Activated T-helper 2 cell treated with anti-CD3 and anti-CD28 coated beads, Interferon-gamma antibody, Interleukin-2, Interleukin-4, amounts not matched to agents 10 μg/mL and 5 μg/mL and 100 μg/mL, durations not matched to agents 14 hours and 24 hours and 36 hours (primary cell): ENCODE data around the gene CFAP20DC. TPM values are rescaled to one million over a fixed set of nuclear protein-coding genes. Genes with fewer than 3 reads are reported as not detected.
"Not testable (repeated sequence)": the region's sequence is repeated elsewhere in the genome, so short reads cannot be mapped to it uniquely, and the experiment has no call there.

Source experiments
- DNase-seq: peaks from one replicate; pipeline ENCODE4 v3.0.0; 2021; ENCODE audit warnings: low spot score
- H3K27ac Mint-ChIP-seq: one replicate; pipeline ENCODE4 v1.8.0; 2021; ENCODE audit warnings: mixed read lengths
- H3K27me3 Mint-ChIP-seq: one replicate; pipeline ENCODE4 v1.8.0; 2021; ENCODE audit warnings: low read depth, mixed read lengths
- H3K36me3 Mint-ChIP-seq: one replicate; pipeline ENCODE4 v1.8.0; 2021; ENCODE audit warnings: low read depth, mixed read lengths
- H3K4me1 Mint-ChIP-seq: one replicate; pipeline ENCODE4 v1.8.0; 2021; ENCODE audit warnings: low read depth, mixed read lengths
- H3K4me3 Mint-ChIP-seq: one replicate; pipeline ENCODE4 v1.8.0; 2021; ENCODE audit warnings: low read depth, mild to moderate bottlenecking, moderate library complexity, mixed read lengths
- H3K9me3 Mint-ChIP-seq: one replicate; pipeline ENCODE4 v1.8.0; 2021; ENCODE audit warnings: mixed read lengths
- intact Hi-C: fragments of 100-400 bp; cut with micrococcal nuclease; formaldehyde crosslinking; loops from one replicate; pipeline ENCODE4 v1.15.1; 2023
- total RNA-seq: library from RNA; stranded (reverse); gene quantifications from 2 replicates; pipeline ENCODE4 v1.2.3, GENCODE V29; 2022

Gene CFAP20DC
- total RNA-seq, 1 donor from 2014 or later: 1.5 TPM

GRCh38 chr3:58874248-58874741, 175.5 kb downstream of the CFAP20DC start:
- peaks cover 13% of the 10 kb centered on the region for H3K27me3 Mint-ChIP-seq
- peak overlapping the region; percentile 88 for H3K27ac Mint-ChIP-seq
- intact Hi-C loops: loop anchor here (1.0 to 10.0 kb wide), 3 partner anchors 25 to 189 kb away; partner anchors contain the start of gene CFAP20DC
- H3K4me3 Mint-ChIP-seq: no peak overlapping the region
- no peaks in the 10 kb centered on the region for H3K9me3 Mint-ChIP-seq
- H3K4me1 Mint-ChIP-seq: peaks cover 16% of the 10 kb centered on the region
- no peaks in the 10 kb centered on the region for H3K36me3 Mint-ChIP-seq
- no peak for DNase-seq

- H3K4me1 Mint-ChIP-seq: peaks cover 1% of the 10 kb centered on the region
- no peak for DNase-seq
- intact Hi-C loops: no loop called here
- H3K9me3 Mint-ChIP-seq: no peaks in the 10 kb centered on the region
- H3K27ac Mint-ChIP-seq: no peak overlapping the region
- no peak overlapping the region for H3K4me3 Mint-ChIP-seq
- peaks cover 15% of the 10 kb centered on the region for H3K27me3 Mint-ChIP-seq
- H3K36me3 Mint-ChIP-seq: no peaks in the 10 kb centered on the region
Observed at GRCh38 chr3:58868097-58868779, 181.6 kb downstream of the CFAP20DC start.

GRCh38 chr3:58867621-58868020, 182.2 kb downstream of the CFAP20DC start:
- peaks cover 17% of the 10 kb centered on the region for H3K27me3 Mint-ChIP-seq
- H3K4me3 Mint-ChIP-seq: no peak overlapping the region
- H3K9me3 Mint-ChIP-seq: no peaks in the 10 kb centered on the region
- no peaks in the 10 kb centered on the region for H3K36me3 Mint-ChIP-seq
- intact Hi-C loops: no loop called here
- no peak overlapping the region for H3K27ac Mint-ChIP-seq
- peaks cover 4% of the 10 kb centered on the region for H3K4me1 Mint-ChIP-seq
- DNase-seq: no peak

GRCh38 chr3:58866079-58866478, 183.7 kb downstream of the CFAP20DC start:
- H3K4me3 Mint-ChIP-seq: no peak overlapping the region
- no peak for DNase-seq
- no peak overlapping the region for H3K27ac Mint-ChIP-seq
- peaks cover 3% of the 10 kb centered on the region for H3K4me1 Mint-ChIP-seq
- no peaks in the 10 kb centered on the region for H3K36me3 Mint-ChIP-seq
- H3K9me3 Mint-ChIP-seq: no peaks in the 10 kb centered on the region
- H3K27me3 Mint-ChIP-seq: peaks cover 17% of the 10 kb centered on the region
- intact Hi-C loops: no loop called here

GRCh38 chr3:58864480-58864879, 185.3 kb downstream of the CFAP20DC start:
- Mint-ChIP-seq H3K9me3 (no peaks in the 10 kb centered on the region), H3K27ac (no peak overlapping the region), H3K36me3 (no peaks in the 10 kb centered on the region), H3K4me1 (peaks cover 3% of the 10 kb centered on the region), H3K27me3 (peaks cover 19% of the 10 kb centered on the region), H3K4me3 (no peak overlapping the region)
- intact Hi-C loops: no loop called here
- no peak for DNase-seq

GRCh38 chr3:58863206-58863605, 186.6 kb downstream of the CFAP20DC start:
- Mint-ChIP-seq H3K4me3 (no peak overlapping the region), H3K27me3 (peaks cover 16% of the 10 kb centered on the region), H3K36me3 (no peaks in the 10 kb centered on the region), H3K9me3 (no peaks in the 10 kb centered on the region), H3K4me1 (peaks cover 3% of the 10 kb centered on the region), H3K27ac (no peak overlapping the region)
- no peak for DNase-seq
- intact Hi-C loops: no loop called here

- DNase-seq: no peak
- H3K27me3 Mint-ChIP-seq: peaks cover 10% of the 10 kb centered on the region
- no peaks in the 10 kb centered on the region for H3K36me3 Mint-ChIP-seq
- no peak overlapping the region for H3K27ac Mint-ChIP-seq
- H3K4me3 Mint-ChIP-seq: no peak overlapping the region
- intact Hi-C loops: no loop called here
- no peaks in the 10 kb centered on the region for H3K9me3 Mint-ChIP-seq
- H3K4me1 Mint-ChIP-seq: peaks cover 3% of the 10 kb centered on the region
Observed at GRCh38 chr3:58861551-58861950, 188.3 kb downstream of the CFAP20DC start.

- Mint-ChIP-seq H3K4me1 (peaks cover 3% of the 10 kb centered on the region), H3K27me3 (peaks cover 5% of the 10 kb centered on the region), H3K27ac (no peak overlapping the region), H3K9me3 (no peaks in the 10 kb centered on the region), H3K36me3 (no peaks in the 10 kb centered on the region), H3K4me3 (no peak overlapping the region)
- intact Hi-C loops: no loop called here
- no peak for DNase-seq
Observed at GRCh38 chr3:58858126-58858525, 191.7 kb downstream of the CFAP20DC start.

- no peaks in the 10 kb centered on the region for H3K9me3 Mint-ChIP-seq
- no peak for DNase-seq
- intact Hi-C loops: no loop called here
- no peaks in the 10 kb centered on the region for H3K36me3 Mint-ChIP-seq
- H3K4me3 Mint-ChIP-seq: no peak overlapping the region
- H3K4me1 Mint-ChIP-seq: no peaks in the 10 kb centered on the region
- peaks cover 4% of the 10 kb centered on the region for H3K27me3 Mint-ChIP-seq
- no peak overlapping the region for H3K27ac Mint-ChIP-seq
Observed at GRCh38 chr3:58857402-58857801, 192.4 kb downstream of the CFAP20DC start.

- no peaks in the 10 kb centered on the region for H3K36me3 Mint-ChIP-seq
- H3K4me3 Mint-ChIP-seq: no peak overlapping the region
- no peak for DNase-seq
- intact Hi-C loops: no loop called here
- H3K9me3 Mint-ChIP-seq: no peaks in the 10 kb centered on the region
- no peak overlapping the region for H3K27ac Mint-ChIP-seq
- H3K4me1 Mint-ChIP-seq: no peaks in the 10 kb centered on the region
- no peaks in the 10 kb centered on the region for H3K27me3 Mint-ChIP-seq
Observed at GRCh38 chr3:58848826-58849225, 201.0 kb downstream of the CFAP20DC start.

- DNase-seq, H3K9me3 Mint-ChIP-seq, H3K27ac Mint-ChIP-seq, intact Hi-C loops, H3K4me3 Mint-ChIP-seq, H3K4me1 Mint-ChIP-seq, H3K27me3 Mint-ChIP-seq, H3K36me3 Mint-ChIP-seq: not testable (repeated sequence)
Observed at GRCh38 chr3:58842050-58842747, 207.6 kb downstream of the CFAP20DC start.

- Mint-ChIP-seq H3K4me3 (no peak overlapping the region), H3K27me3 (peaks cover 6% of the 10 kb centered on the region), H3K9me3 (no peaks in the 10 kb centered on the region), H3K36me3 (no peaks in the 10 kb centered on the region), H3K27ac (no peak overlapping the region), H3K4me1 (no peaks in the 10 kb centered on the region)
- intact Hi-C loops: no loop called here
- no peak for DNase-seq
Observed at GRCh38 chr3:58840949-58841348, 208.9 kb downstream of the CFAP20DC start.

GRCh38 chr3:58839964-58840363, 209.9 kb downstream of the CFAP20DC start:
- Mint-ChIP-seq H3K27ac (no peak overlapping the region), H3K27me3 (peaks cover 9% of the 10 kb centered on the region), H3K4me1 (no peaks in the 10 kb centered on the region), H3K9me3 (no peaks in the 10 kb centered on the region), H3K36me3 (no peaks in the 10 kb centered on the region), H3K4me3 (no peak overlapping the region)
- no peak for DNase-seq
- intact Hi-C loops: no loop called here
